ES-I3 (cell line): ENCODE data around the gene ACAD8.
"Not testable (repeated sequence)": the region's sequence is repeated elsewhere in the genome, so short reads cannot be mapped to it uniquely, and the experiment has no call there.

Experiments used
- H3K36me3 ChIP-seq: 2 replicates; pipeline ENCODE4 v1.6.1; 2013; ENCODE audit warnings: mild to moderate bottlenecking, low read length, control low read depth, moderate library complexity; ENCODE audit not compliant: insufficient read depth
- H3K4me1 ChIP-seq: 2 replicates; pipeline ENCODE4 v1.6.1; 2013; ENCODE audit warnings: mild to moderate bottlenecking, control low read depth, low read length; ENCODE audit not compliant: insufficient read depth
- H3K9ac ChIP-seq: 2 replicates; pipeline ENCODE4 v1.6.1; 2013; ENCODE audit warnings: low read depth, mild to moderate bottlenecking, low read length, moderate library complexity
- H3K9me3 ChIP-seq: 2 replicates; pipeline ENCODE4 v1.6.1; 2013; ENCODE audit warnings: mild to moderate bottlenecking, low read length, moderate library complexity; ENCODE audit not compliant: control insufficient read depth, insufficient read depth

ACAD8 gene

GRCh38 chr11:134267461-134267860 lies 14.1 kb downstream of the ACAD8 start:
- Histone ChIP-seq H3K9me3 (no peaks in the 10 kb centered on the region), H3K4me1 (peaks cover 14% of the 10 kb centered on the region), H3K36me3 (no peaks in the 10 kb centered on the region), H3K9ac (no peak overlapping the region)

- Histone ChIP-seq H3K4me1 (peaks cover 17% of the 10 kb centered on the region), H3K36me3 (no peaks in the 10 kb centered on the region), H3K9ac (no peak overlapping the region), H3K9me3 (no peaks in the 10 kb centered on the region)
These were observed 14.6 kb downstream of the ACAD8 start for GRCh38 chr11:134267966-134268365.

GRCh38 chr11:134270250-134270714 lies 16.9 kb downstream of the ACAD8 start:
- Histone ChIP-seq H3K36me3 (no peaks in the 10 kb centered on the region), H3K9ac (no peak overlapping the region), H3K9me3 (no peaks in the 10 kb centered on the region), H3K4me1 (peaks cover 28% of the 10 kb centered on the region)

GRCh38 chr11:134271978-134272377 lies 18.6 kb downstream of the ACAD8 start:
- H3K9ac ChIP-seq = no peak overlapping the region
- H3K36me3 ChIP-seq = no peaks in the 10 kb centered on the region
- H3K9me3 ChIP-seq = no peaks in the 10 kb centered on the region
- H3K4me1 ChIP-seq = peaks cover 23% of the 10 kb centered on the region

DNA sequence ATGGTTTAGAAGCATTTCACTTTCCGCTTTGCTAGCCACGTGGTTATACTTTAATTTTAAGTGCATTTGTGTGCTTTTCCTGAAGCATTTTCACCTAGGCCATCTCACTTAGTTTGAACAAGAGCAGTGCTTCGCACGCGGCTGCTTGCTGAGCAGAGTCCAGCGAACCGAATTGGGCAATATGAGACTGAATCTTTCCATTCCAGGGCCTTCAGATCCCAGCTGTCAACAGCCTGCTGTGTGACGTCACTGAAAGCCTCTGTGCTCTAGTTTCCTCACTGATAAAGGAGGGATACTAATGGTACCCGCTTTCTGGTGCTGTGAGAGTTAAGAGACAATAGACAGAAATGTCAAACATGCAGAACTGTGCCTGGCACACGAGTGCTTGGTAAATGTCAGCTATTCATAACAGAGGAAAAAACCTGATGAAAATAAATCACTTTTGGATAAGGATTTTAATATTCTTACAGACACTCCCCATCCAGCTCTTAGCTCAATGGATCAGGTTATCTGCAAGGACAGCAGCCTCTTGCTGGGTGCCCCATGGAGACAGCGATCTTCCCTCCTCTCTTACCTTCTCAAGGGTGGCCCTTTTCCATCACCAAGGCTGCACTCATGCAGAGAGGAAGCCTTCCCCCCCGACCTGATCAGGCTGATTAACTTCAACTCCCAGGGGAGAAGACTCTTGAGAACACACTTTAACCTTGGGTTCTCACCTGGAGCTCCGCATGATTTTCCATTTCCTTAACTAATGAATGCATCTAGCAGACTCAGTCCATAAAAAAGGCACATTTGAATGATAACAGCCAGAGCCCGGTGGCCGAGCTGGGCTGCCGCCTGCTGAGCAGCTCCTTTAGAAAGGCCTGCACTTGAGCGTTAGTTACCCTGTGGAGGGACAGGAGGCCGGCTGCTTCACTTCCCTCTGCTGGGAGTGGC lies 19.3 kb downstream of the ACAD8 start:
- Histone ChIP-seq H3K36me3 (no peaks in the 10 kb centered on the region), H3K9ac (peak overlapping the region; percentile 5; the same call in 1 of the 2 replicates)

GRCh38 chr11:134273317-134273712 lies 19.9 kb downstream of the ACAD8 start:
- H3K4me1 ChIP-seq = peaks cover 18% of the 10 kb centered on the region
- no peaks in the 10 kb centered on the region for H3K9me3 ChIP-seq
- peak overlapping the region; percentile 5; the same call in 1 of the 2 replicates for H3K9ac ChIP-seq
- no peaks in the 10 kb centered on the region for H3K36me3 ChIP-seq

More for the DNA sequence above, 19.3 kb downstream of the ACAD8 start:
- H3K9me3 ChIP-seq = no peaks in the 10 kb centered on the region
- H3K4me1 ChIP-seq = peaks cover 18% of the 10 kb centered on the region

- no peaks in the 10 kb centered on the region for H3K36me3 ChIP-seq
- peak overlapping the region; percentile 89 for H3K9ac ChIP-seq
- no peaks in the 10 kb centered on the region for H3K9me3 ChIP-seq
- H3K4me1 ChIP-seq = peaks cover 18% of the 10 kb centered on the region
These were observed 21.8 kb downstream of the ACAD8 start for GRCh38 chr11:134275188-134275533.

- H3K4me1 ChIP-seq = peaks cover 18% of the 10 kb centered on the region
- peak within 1 kb of the TSS; percentile 89 for H3K9ac ChIP-seq
- H3K9me3 ChIP-seq = no peaks in the 10 kb centered on the region
- H3K36me3 ChIP-seq = no peaks in the 10 kb centered on the region
These were observed 22.4 kb downstream of the ACAD8 start, which contains the start of gene GLB1L3 for GRCh38 chr11:134275534-134276395. TSS of gene GLB1L3 (plus strand) at chr11:134276379. CDS start at chr11:134276741, 362 bp downstream.

GRCh38 chr11:134276396-134277182 lies 23.2 kb downstream of the ACAD8 start:
- Histone ChIP-seq H3K9ac (peak overlapping the region; percentile 89), H3K36me3 (no peaks in the 10 kb centered on the region), H3K4me1 (peaks cover 18% of the 10 kb centered on the region), H3K9me3 (no peaks in the 10 kb centered on the region)

DNA sequence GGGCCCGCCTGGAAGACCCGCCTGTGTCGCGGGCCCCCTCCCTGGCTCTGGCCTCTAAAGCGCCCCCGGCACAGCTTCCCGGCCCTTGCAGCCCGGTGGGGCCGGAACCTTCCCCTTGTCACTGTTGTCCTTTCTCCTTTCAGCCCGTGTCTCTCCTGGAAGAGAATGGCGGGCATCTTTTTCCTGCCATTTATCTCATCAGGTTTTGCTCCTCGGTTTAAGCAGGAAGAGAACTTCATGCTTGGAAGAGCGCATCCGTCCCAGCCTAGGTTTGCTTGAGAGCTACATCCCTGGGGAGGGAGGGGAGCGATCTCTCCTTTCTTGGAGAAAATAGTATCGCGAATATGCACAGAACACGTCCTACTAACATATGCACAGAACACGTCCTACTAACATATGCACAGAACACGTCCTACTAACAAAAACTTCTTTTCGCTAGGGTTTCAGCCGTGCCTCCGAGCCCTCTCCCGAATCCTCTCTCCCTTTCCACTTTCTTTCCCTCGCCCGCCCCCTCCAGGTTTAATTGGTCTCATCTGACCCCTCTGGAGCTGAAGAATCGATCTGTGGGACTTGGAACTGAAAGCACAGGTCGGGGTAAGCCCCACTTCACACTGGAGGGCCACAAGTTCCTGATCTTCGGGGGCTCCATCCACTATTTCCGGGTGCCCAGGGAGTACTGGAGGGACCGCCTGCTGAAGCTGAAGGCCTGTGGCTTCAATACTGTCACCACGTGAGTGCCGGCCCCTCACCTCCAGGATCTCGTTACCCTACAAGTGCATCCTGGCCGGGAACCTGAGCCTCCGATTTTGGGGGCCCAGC lies 24.0 kb downstream of the ACAD8 start:
- Histone ChIP-seq H3K36me3 (no peaks in the 10 kb centered on the region), H3K9me3 (no peaks in the 10 kb centered on the region), H3K9ac (peak overlapping the region; percentile 89), H3K4me1 (peaks cover 15% of the 10 kb centered on the region)

- Histone ChIP-seq H3K36me3 (no peaks in the 10 kb centered on the region), H3K9me3 (no peaks in the 10 kb centered on the region), H3K4me1 (peaks cover 11% of the 10 kb centered on the region; the same call in 1 of the 2 replicates), H3K9ac (no peak overlapping the region)
These were observed 25.0 kb downstream of the ACAD8 start for GRCh38 chr11:134278356-134278755.

- not testable (repeated sequence) for H3K9me3 ChIP-seq, H3K9ac ChIP-seq
These were observed 28.3 kb downstream of the ACAD8 start for GRCh38 chr11:134281635-134282034.

More at GRCh38 chr11:134281635-134282034, 28.3 kb downstream of the ACAD8 start:
- not testable (repeated sequence) for H3K36me3 ChIP-seq, H3K4me1 ChIP-seq
